HepG2 (cell line): ENCODE data around the gene TMTC1. TPM values are rescaled to one million over a fixed set of nuclear protein-coding genes. Genes with fewer than 3 reads are reported as not detected.

Experiments used
- ATAC-seq: fragments of 200-7000 bp; cut with Tn5 transposase; 3 replicates; pipeline ENCODE4 v1.9.1; 2020; ENCODE audit warnings: mild to moderate bottlenecking, moderate library complexity
- BruUV-seq: library from RNA; stranded (reverse); fragments of 400-500 nt; replicated peaks from 2 replicates; lab custom pipeline; 2021; lab: Mats Ljungman, UMichigan
- CTCF ChIA-PET: fragments of 300-600 bp; formaldehyde crosslinking; extraction: SDS; loops from one replicate; lab custom pipeline; 2021; ENCODE audit warnings: low total read pairs, inconsistent platforms, low intra/inter-chr PET ratio; lab: Yijun Ruan, JAX
- POLR2A ChIA-PET: fragments of 350-600 bp; sonication (Branson Sonifier 250); formaldehyde crosslinking; loops from one replicate; lab custom pipeline; 2020; ENCODE audit warnings: antibody characterized with exemption, inconsistent platforms; lab: Yijun Ruan, JAX
- DNase-seq: peaks from one replicate; pipeline ENCODE4 v3.0.0-alpha.2; 2015; ENCODE audit warnings: low spot score
- FAIRE-seq: peaks from 3 replicates; lab custom pipeline; 2011; peaks lifted over from hg19 to GRCh38; lab: Jason Lieb, UNC
- H2AFZ ChIP-seq: one replicate; pipeline ENCODE4 v1.6.1; 2011; ENCODE audit warnings: low read length, inconsistent platforms
- H3K27ac ChIP-seq: fragments of 300-600 bp; 3 replicates; pipeline ENCODE4 v1.8.0; 2011; ENCODE audit warnings: mixed run types, mild to moderate bottlenecking, mixed read lengths, low read length, inconsistent platforms; ENCODE audit not compliant: insufficient read depth; ENCODE audit errors: extremely low read length
- H3K27me3 ChIP-seq, 2 experiments: fragments of 200-600 bp in 1 of 2; 2 replicates in 1 of 2; 3 replicates in 1 of 2; pipeline versions ENCODE4 v1.6.0 to v1.8.0; 2011; ENCODE audit warnings: low read length in 2 of 2, mild to moderate bottlenecking in 2 of 2, moderate library complexity in 2 of 2, inconsistent platforms in 1 of 2; ENCODE audit not compliant: insufficient read depth in 2 of 2, control insufficient read depth in 1 of 2
- H3K36me3 ChIP-seq, 2 experiments: fragments of 200-600 bp in 1 of 2; replicated peaks in 1 of 2; 2 replicates in 1 of 2; 3 replicates in 1 of 2; pipeline versions ENCODE4 v1.5.1 to v1.8.0; 2011; ENCODE audit warnings: low read length in 2 of 2, inconsistent platforms in 1 of 2; ENCODE audit not compliant: insufficient read depth in 2 of 2, control insufficient read depth in 1 of 2
- H3K4me1 ChIP-seq: 2 replicates; pipeline ENCODE4 v1.5.1; 2012; ENCODE audit warnings: low read length, inconsistent platforms; ENCODE audit not compliant: insufficient read depth
- H3K4me2 ChIP-seq: 2 replicates; pipeline ENCODE4 v1.6.0; 2011; ENCODE audit warnings: low read depth, low read length, inconsistent platforms
- H3K4me3 ChIP-seq, 3 experiments: fragments of 200-600 bp in 1 of 3; sonication (generic), shearing (Covaris generic) in 1 of 3; replicated peaks in 1 of 3; 2 replicates each; pipeline ENCODE4 v1.5.1; 2011 to 2016; ENCODE audit warnings: low read length in 3 of 3, inconsistent platforms in 2 of 3, low read depth in 2 of 3, mild to moderate bottlenecking in 2 of 3, control low read depth in 1 of 3, mixed read lengths in 1 of 3; ENCODE audit not compliant: insufficient read depth in 1 of 3
- H3K79me2 ChIP-seq: one replicate; pipeline ENCODE4 v1.6.1; 2011; ENCODE audit warnings: low read length, inconsistent platforms; ENCODE audit not compliant: insufficient read depth
- H3K9ac ChIP-seq: 2 replicates; pipeline ENCODE4 v1.6.0; 2011; ENCODE audit warnings: mild to moderate bottlenecking, low read depth, low read length, inconsistent platforms; ENCODE audit not compliant: insufficient read depth
- H3K9me3 ChIP-seq: 2 replicates; pipeline ENCODE4 v1.5.1; 2012; ENCODE audit warnings: mild to moderate bottlenecking, low read length
- H4K20me1 ChIP-seq: 2 replicates; pipeline ENCODE4 v1.6.0; 2011; ENCODE audit warnings: inconsistent platforms, mild to moderate bottlenecking, low read length, moderate library complexity; ENCODE audit not compliant: insufficient read depth
- ASH2L ChIP-seq: fragments of 300-600, 200-600 bp; sonication (generic); IDR thresholded peaks from 2 replicates; pipeline ENCODE4 v1.7.0; 2017; ENCODE audit warnings: low read depth, mild to moderate bottlenecking, moderate library complexity, mixed read lengths, low read length; ENCODE audit not compliant: insufficient read length
- BHLHE40 ChIP-seq: IDR thresholded peaks from 2 replicates; pipeline ENCODE4 v1.6.1; 2011; ENCODE audit warnings: low read length, improper control_type of control experiment
- CEBPZ ChIP-seq: IDR thresholded peaks from 2 replicates; pipeline ENCODE4 v1.6.1; 2012; ENCODE audit warnings: low read length, improper control_type of control experiment
- KAT8 ChIP-seq: IDR thresholded peaks from 2 replicates; pipeline ENCODE4 v1.6.1; 2016; ENCODE audit warnings: missing genetic modification reagents, missing compliant biosample characterization
- KLF9 ChIP-seq: IDR thresholded peaks from 2 replicates; pipeline ENCODE4 v1.6.1; 2016; ENCODE audit warnings: low read depth
- LCORL ChIP-seq, 2 experiments: fragments of 450-650 bp in 1 of 2; sonication (generic) in 1 of 2; formaldehyde crosslinking in 1 of 2; IDR thresholded peaks; 2 replicates each; pipeline versions ENCODE4 v1.5.0 to v1.6.1; 2017 to 2020; ENCODE audit warnings: antibody characterized with exemption in 1 of 2, missing genetic modification reagents in 1 of 2
- MYNN ChIP-seq: sonication (generic); formaldehyde crosslinking; IDR thresholded peaks from 2 replicates; pipeline ENCODE4 v1.4.0; 2020; ENCODE audit warnings: mild to moderate bottlenecking, low read depth, missing genetic modification reagents
- ONECUT2 ChIP-seq: sonication (generic); formaldehyde crosslinking; IDR thresholded peaks from 2 replicates; pipeline ENCODE4 v1.4.0; 2020; ENCODE audit warnings: missing genetic modification reagents
- RBM22 ChIP-seq: fragments of 200-400 bp; formaldehyde crosslinking; optimal IDR thresholded peaks from 2 replicates; pipeline ENCODE3; 2017; ENCODE audit warnings: mild to moderate bottlenecking, low read length, moderate library complexity
- SAFB2 ChIP-seq: sonication (generic); formaldehyde crosslinking; IDR thresholded peaks from 2 replicates; pipeline ENCODE4 v1.5.1; 2020; ENCODE audit warnings: missing genetic modification reagents, low read depth, mild to moderate bottlenecking, borderline replicate concordance
- ZNF496 ChIP-seq: sonication (generic); formaldehyde crosslinking; IDR thresholded peaks from 2 replicates; pipeline ENCODE4 v1.8.1; 2023; ENCODE audit warnings: mild to moderate bottlenecking, moderate library complexity, missing genetic modification reagents; ENCODE audit not compliant: insufficient replicate concordance
- WGBS: methylation state at CpG from one replicate; pipeline ENCODE4 v1.1.6; 2017; ENCODE audit warnings: low lambda C conversion rate; 5-methylcytosine and 5-hydroxymethylcytosine counted together
- in situ Hi-C: cut with HindIII; loops from 2 replicates; pipeline ENCODE4 v1.10.0; 2017; ENCODE audit warnings: low pct_unique_long_range_greater_than_20kb; ENCODE audit not compliant: extremely low pct_ligation_motif_present
- intact Hi-C: fragments of 100-400 bp; cut with micrococcal nuclease; formaldehyde crosslinking; loops from one replicate; pipeline ENCODE4 v1.10.0; 2022; ENCODE audit not compliant: unreplicated experiment
- polyA plus RNA-seq, 8 experiments: library from polyadenylated mRNA; depleted of rRNA in 3 of 8; stranded (reverse) in 7 of 8; unstranded in 1 of 8; fragments of >200 nt; fragmentation: Illumina TruSeq in 4 of 8; extraction: Trizol in 4 of 8; gene quantifications; 2 replicates each; pipeline versions ENCODE4 v1.2.1 to v1.2.3, GENCODE V29; 2011 to 2016; ENCODE audit warnings: low read depth in 4 of 8, missing spikeins in 1 of 8, mixed read lengths in 1 of 8; ENCODE audit not compliant: insufficient read depth in 1 of 8
- total RNA-seq, 5 experiments: library from RNA; depleted of rRNA; stranded (reverse); fragments of >200 nt; fragmentation: Illumina TruSeq; extraction: Trizol; gene quantifications; 2 replicates each; pipeline ENCODE4 v1.2.3, GENCODE V29; 2016; ENCODE audit warnings: low read depth in 1 of 5
- TF ChIP-seq, protein P1 (sequence below): IDR thresholded peaks from 2 replicates; pipeline ENCODE4 v1.6.1; 2016; ENCODE audit warnings: mild to moderate bottlenecking

The TMTC1 gene
- total and polyA plus RNA-seq, 2 of the 13 experiments (the other 11 are each of a cell fraction or from before 2014, with no cell fraction given): 0.69 to 1.8 TPM

- intact Hi-C loops: no loop called here
- no peak for TF ChIP-seq ZNF496 (CRISPR knock-in tag)
- TF ChIP-seq ASH2L: no peak
- no peak for TF ChIP-seq ONECUT2 (CRISPR knock-in tag)
- TF ChIP-seq, protein P1, sequence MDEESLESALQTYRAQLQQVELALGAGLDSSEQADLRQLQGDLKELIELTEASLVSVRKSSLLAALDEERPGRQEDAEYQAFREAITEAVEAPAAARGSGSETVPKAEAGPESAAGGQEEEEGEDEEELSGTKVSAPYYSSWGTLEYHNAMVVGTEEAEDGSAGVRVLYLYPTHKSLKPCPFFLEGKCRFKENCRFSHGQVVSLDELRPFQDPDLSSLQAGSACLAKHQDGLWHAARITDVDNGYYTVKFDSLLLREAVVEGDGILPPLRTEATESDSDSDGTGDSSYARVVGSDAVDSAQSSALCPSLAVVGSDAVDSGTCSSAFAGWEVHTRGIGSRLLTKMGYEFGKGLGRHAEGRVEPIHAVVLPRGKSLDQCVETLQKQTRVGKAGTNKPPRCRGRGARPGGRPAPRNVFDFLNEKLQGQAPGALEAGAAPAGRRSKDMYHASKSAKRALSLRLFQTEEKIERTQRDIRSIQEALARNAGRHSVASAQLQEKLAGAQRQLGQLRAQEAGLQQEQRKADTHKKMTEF (CRISPR knock-in tag): no peak
- ATAC-seq (no peak), DNase-seq (no peak), FAIRE-seq (no peak)
- H3K9me3 ChIP-seq: no peaks in the 10 kb centered on the region
- no peaks in the 10 kb centered on the region for H4K20me1 ChIP-seq
- WGBS: 67% methylated on average over 3 of the region's 3 CpGs
- no peaks in the 10 kb centered on the region; a peak in 1 of 5 replicates for H3K27me3 ChIP-seq
- ChIA-PET POLR2A (no interaction called here), CTCF (no interaction called here)
- 0 out of 2 replicates have a peak, but pooled peaks cover 6% of the 10 kb centered on the region for H3K4me1 ChIP-seq
- no peak overlapping the region for H2AFZ ChIP-seq
- BruUV-seq: no TSS peak
- in situ Hi-C loops: no loop called here
- H3K4me2 ChIP-seq: no peak overlapping the region
- no peaks in the 10 kb centered on the region for H3K79me2 ChIP-seq
- no peak overlapping the region for H3K4me3 ChIP-seq
- no peak overlapping the region for H3K27ac ChIP-seq
- H3K9ac ChIP-seq: no peak overlapping the region
- H3K36me3 ChIP-seq: no peaks in the 10 kb centered on the region
These were observed 222.1 kb downstream of the TMTC1 start for GRCh38 chr12:29561664-29562071.

GRCh38 chr12:29559198-29559597, 224.5 kb downstream of the TMTC1 start:
- Histone ChIP-seq H3K4me3 (no peak overlapping the region), H3K4me1 (no peaks in the 10 kb centered on the region), H3K79me2 (no peaks in the 10 kb centered on the region), H3K4me2 (no peak overlapping the region), H3K9ac (no peak overlapping the region), H3K27me3 (no peaks in the 10 kb centered on the region), H3K9me3 (no peaks in the 10 kb centered on the region), H2AFZ (no peak overlapping the region), H4K20me1 (no peaks in the 10 kb centered on the region), H3K36me3 (no peaks in the 10 kb centered on the region), H3K27ac (no peak overlapping the region)
- POLR2A ChIA-PET: no interaction called here
- ATAC-seq: no peak
- no peak for FAIRE-seq
- CTCF ChIA-PET: no interaction called here
- DNase-seq: no peak
- intact Hi-C loops: loop anchor here (10.0 kb wide), 3 partner anchors 336 to 1286 kb away; no protein-coding TSS in a partner anchor
- no TSS peak for BruUV-seq
- WGBS: 45% methylated on average over 4 of the region's 4 CpGs
- in situ Hi-C loops: no loop called here
- TF ChIP-seq CEBPZ (no peak), LCORL (IDR thresholded peaks at IDR 0.05) (no peak), LCORL (CRISPR knock-in tag; IDR thresholded peaks at IDR 0.05) (no peak), MYNN (CRISPR knock-in tag) (no peak), BHLHE40 (no peak), KLF9 (CRISPR knock-in tag) (no peak), SAFB2 (CRISPR knock-in tag) (no peak), KAT8 (no peak), RBM22 (no peak)
